GM12892 (cell line): Measurements from ENCODE around the gene CASKIN1.

Experiments
- POLR2A ChIP-seq: IDR thresholded peaks from 2 replicates; pipeline ENCODE4 v1.6.1; 2011; ENCODE audit warnings: low read depth, low read length, control low read depth
- POLR2AphosphoS5 ChIP-seq: IDR thresholded peaks from 2 replicates; pipeline ENCODE4 v1.6.1; 2011; ENCODE audit warnings: low read depth, low read length, control low read depth
- TAF1 ChIP-seq: IDR thresholded peaks from 2 replicates; pipeline ENCODE4 v1.6.1; 2011; ENCODE audit warnings: low read depth, mild to moderate bottlenecking, control low read depth, low read length, borderline replicate concordance

DNA sequence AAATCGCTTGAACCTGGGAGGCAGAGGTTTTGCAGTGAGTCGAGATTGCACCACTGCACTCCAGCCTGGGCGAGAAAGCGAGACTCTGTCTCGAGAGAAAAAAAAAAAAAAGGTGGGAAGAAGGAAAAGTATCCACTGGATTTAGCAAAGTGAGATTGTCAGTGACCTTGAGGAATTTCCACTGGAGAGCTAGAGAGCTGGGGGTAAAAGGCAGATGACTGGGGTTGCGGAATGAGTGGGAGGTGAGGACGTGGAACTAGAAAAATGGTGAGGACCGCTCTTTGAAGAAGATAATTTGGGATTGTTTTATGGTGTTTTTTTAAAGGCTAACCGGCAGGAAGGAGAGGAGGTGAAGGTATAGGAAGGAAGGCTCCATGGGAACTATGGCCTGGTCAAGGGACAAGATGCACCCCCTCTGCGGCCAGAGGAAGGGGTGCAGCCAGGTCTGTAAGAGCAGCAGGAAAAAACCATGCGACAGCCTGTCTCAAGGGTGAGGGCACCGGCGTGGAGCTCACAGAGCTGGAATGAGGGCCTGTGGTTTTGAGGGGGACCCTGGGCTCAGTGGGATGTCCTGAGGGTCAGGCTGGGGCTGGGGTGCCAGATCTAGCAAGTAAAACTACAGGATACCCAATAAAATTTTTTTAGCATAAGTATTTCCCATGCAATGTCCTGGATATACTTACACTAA is 8.2 kb upstream of the CASKIN1 start:
- TF ChIP-seq POLR2AphosphoS5 (no peak), POLR2A (no peak), TAF1 (no peak)
